Lung (tissue), 12 donors: ENCODE data around the gene ANKRD17. TPM values are rescaled to one million over a fixed set of nuclear protein-coding genes. Genes with fewer than 3 reads are reported as not detected.

Experiments
- ATAC-seq: fragments of 200-7000 bp; cut with Tn5 transposase; one replicate; pipeline ENCODE4 v1.9.1; 2020; ENCODE audit warnings: moderate number of reproducible peaks; ENCODE audit not compliant: insufficient read depth, low FRiP score
- DNase-seq, 3 donors: peaks; one replicate each; pipeline ENCODE4 v3.0.0-alpha.2; 2013 to 2017
- H3K27ac ChIP-seq, 2 donors: one replicate each; pipeline ENCODE4 v1.5.1; 2013; ENCODE audit warnings: mild to moderate bottlenecking in 2 of 2, moderate library complexity in 2 of 2, control low read depth in 1 of 2, inconsistent platforms in 1 of 2, low read depth in 1 of 2, low read length in 1 of 2
- H3K27me3 ChIP-seq, 3 donors: one replicate each; pipeline ENCODE4 v1.5.1; 2013; ENCODE audit warnings: low read length in 2 of 3; ENCODE audit not compliant: control insufficient read depth in 3 of 3, insufficient read depth in 3 of 3
- H3K36me3 ChIP-seq, 4 donors: one replicate each; pipeline ENCODE4 v1.5.1; 2013; ENCODE audit warnings: low read length in 4 of 4, mild to moderate bottlenecking in 1 of 4, moderate library complexity in 1 of 4; ENCODE audit not compliant: control insufficient read depth in 4 of 4, insufficient read depth in 4 of 4
- H3K4me1 ChIP-seq, 5 donors: one replicate each; pipeline ENCODE4 v1.5.1; 2013; ENCODE audit warnings: low read length in 5 of 5, mild to moderate bottlenecking in 2 of 5, moderate library complexity in 1 of 5; ENCODE audit not compliant: control insufficient read depth in 5 of 5, insufficient read depth in 5 of 5
- H3K4me3 ChIP-seq: one replicate; pipeline ENCODE4 v1.5.1; 2013; ENCODE audit warnings: mild to moderate bottlenecking, control low read depth, moderate library complexity
- H3K9ac ChIP-seq, 2 donors: one replicate each; pipeline ENCODE4 v1.5.1; 2013; ENCODE audit warnings: low read length in 2 of 2, control low read depth in 1 of 2; ENCODE audit not compliant: insufficient read depth in 1 of 2
- H3K9me3 ChIP-seq, 4 donors: one replicate each; pipeline ENCODE4 v1.5.1; 2013; ENCODE audit warnings: low read length in 3 of 4, mild to moderate bottlenecking in 1 of 4, moderate library complexity in 1 of 4; ENCODE audit not compliant: control insufficient read depth in 4 of 4, insufficient read depth in 3 of 4
- CTCF ChIP-seq: IDR thresholded peaks from 2 replicates; pipeline ENCODE4 v1.5.1; 2012; ENCODE audit warnings: mild to moderate bottlenecking; ENCODE audit errors: control extremely low read depth, extremely low read depth
- WGBS, 2 donors: extraction: QIAGEN DNeasy Blood & Tissue Kit; methylation state at CpG; one replicate each; pipeline ENCODE4 v1.1.7; 2013; 5-methylcytosine and 5-hydroxymethylcytosine counted together
- polyA plus RNA-seq, 2 donors: library from polyadenylated mRNA; stranded (reverse); fragments of 200-250 nt; gene quantifications; one replicate each; pipeline ENCODE4 v1.2.1, GENCODE V29; 2013
- total RNA-seq, 2 donors: library from RNA; depleted of rRNA in 1 of 2; stranded (reverse); fragments of >200 nt in 1 of 2; gene quantifications; one replicate each; pipeline ENCODE4 v1.2.1, GENCODE V29; 2014 to 2021
- donor health status: control.
- donor health status: control.
- donor health status: Bipolar disorder and iron deficiency.
- donor health status: healthy.
- donor health status: DM: yes; HTN: yes; CAD: no.

Gene ANKRD17
- total and polyA plus RNA-seq, 4 donors = 7.8 to 74.4 (median 31.7) TPM

- H3K27me3 ChIP-seq = no peaks in the 10 kb centered on the region
- H3K4me1 ChIP-seq = no peaks in the 10 kb centered on the region
- no peak for TF ChIP-seq CTCF
- DNase-seq (peak in 1 of 3 donors; percentile 9), ATAC-seq (no peak)
- peak overlapping the region in 1 of 2 donors; percentile 21 for H3K27ac ChIP-seq
- 43 to 62% methylated on average over 4 of the region's 4 CpGs for WGBS, 2 donors
- no peak overlapping the region for H3K9ac ChIP-seq
- no peaks in the 10 kb centered on the region for H3K9me3 ChIP-seq
- H3K36me3 ChIP-seq = peaks cover 0 to 4% (median 0%) of the 10 kb centered on the region in 4 donors
- H3K4me3 ChIP-seq = no peak overlapping the region
These were observed 71.3 kb downstream of the ANKRD17 start for GRCh38 chr4:73187325-73187724.

DNA sequence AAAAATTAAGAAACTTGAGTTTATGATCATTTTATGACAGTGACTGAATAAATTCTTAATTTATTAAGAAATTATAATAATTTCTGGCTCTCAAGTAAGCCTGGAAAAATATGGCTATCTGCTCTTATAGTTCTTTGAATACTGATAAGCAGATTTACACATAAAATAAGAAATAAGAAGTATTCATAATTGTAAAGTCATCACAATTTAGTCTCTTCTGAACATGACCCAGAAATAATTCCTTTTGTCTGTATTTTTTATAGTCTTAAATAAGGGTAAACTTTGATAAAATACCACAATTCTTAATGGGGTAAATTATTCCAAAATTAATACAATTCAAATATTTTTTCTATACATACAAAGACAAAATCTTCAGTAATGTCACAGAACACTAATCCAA is 72.7 kb downstream of the ANKRD17 start:
- no peak overlapping the region for H3K27ac ChIP-seq

GRCh38 chr4:73181231-73181630 is 77.4 kb downstream of the ANKRD17 start:
- H3K9me3 ChIP-seq = no peaks in the 10 kb centered on the region
- H3K4me3 ChIP-seq = no peak overlapping the region
- no peak overlapping the region for H3K27ac ChIP-seq
- DNase-seq (no peak), ATAC-seq (no peak)
- no peak overlapping the region for H3K9ac ChIP-seq
- TF ChIP-seq CTCF = no peak
- 35 to 67% methylated on average over 3 of the region's 3 CpGs for WGBS, 2 donors
- H3K27me3 ChIP-seq = no peaks in the 10 kb centered on the region
- H3K36me3 ChIP-seq = peaks cover 0 to 2% (median 0%) of the 10 kb centered on the region in 4 donors
- H3K4me1 ChIP-seq = peaks cover 0 to 5% (median 3%) of the 10 kb centered on the region in 5 donors

More for the DNA sequence above, 72.7 kb downstream of the ANKRD17 start:
- TF ChIP-seq CTCF = no peak
- ATAC-seq (no peak), DNase-seq (no peak)
- H3K4me1 ChIP-seq = no peaks in the 10 kb centered on the region
- no peaks in the 10 kb centered on the region for H3K27me3 ChIP-seq
- H3K9ac ChIP-seq = no peak overlapping the region
- no peak overlapping the region for H3K4me3 ChIP-seq
- H3K36me3 ChIP-seq = peaks cover 0 to 4% (median 0%) of the 10 kb centered on the region in 4 donors
- H3K9me3 ChIP-seq = no peaks in the 10 kb centered on the region

GRCh38 chr4:73178389-73178788 is 80.2 kb downstream of the ANKRD17 start:
- Histone ChIP-seq H3K27me3 (no peaks in the 10 kb centered on the region), H3K9ac (no peak overlapping the region), H3K4me1 (peaks cover 0 to 5% (median 3%) of the 10 kb centered on the region in 5 donors), H3K27ac (no peak overlapping the region), H3K4me3 (no peak overlapping the region), H3K9me3 (peaks cover 0 to 5% (median 2%) of the 10 kb centered on the region in 4 donors), H3K36me3 (peaks cover under 1 to 26% (median 13%) of the 10 kb centered on the region in 4 donors)
- ATAC-seq (no peak), DNase-seq (no peak)
- TF ChIP-seq CTCF = no peak
- 79 to 87% methylated on average over 5 of the region's 5 CpGs for WGBS, 2 donors
